SK-N-SH treated with all-trans-retinoic acid at 6 μM for 48 hours (cell line): Measurements from ENCODE around the gene QSOX1.

ENCODE experiments used
- ATAC-seq: fragments of 200-7000 bp; cut with Tn5 transposase; 3 replicates; pipeline ENCODE4 v1.9.1; 2020; ENCODE audit warnings: mild to moderate bottlenecking, moderate library complexity
- ARNTL ChIP-seq: fragments of 450-650 bp; formaldehyde crosslinking; IDR thresholded peaks from 2 replicates; pipeline ENCODE4 v1.5.0; 2020; ENCODE audit warnings: low read depth, mild to moderate bottlenecking, moderate library complexity, borderline replicate concordance
- BACH2 ChIP-seq: fragments of 250-450 bp; sonication (Bioruptor Pico); IDR thresholded peaks from 2 replicates; pipeline ENCODE4 v1.9.0; 2021; ENCODE audit warnings: mild to moderate bottlenecking, borderline replicate concordance
- CREB5 ChIP-seq: fragments of 250-450 bp; sonication (Bioruptor Pico); IDR thresholded peaks from 2 replicates; pipeline ENCODE4 v1.5.1; 2020; ENCODE audit warnings: low read depth, mild to moderate bottlenecking, moderate library complexity
- CSDC2 ChIP-seq: fragments of 250-450 bp; sonication (Bioruptor Pico); IDR thresholded peaks from 2 replicates; pipeline ENCODE4 v1.5.0; 2020; ENCODE audit warnings: mild to moderate bottlenecking, moderate library complexity
- CSRNP3 ChIP-seq: fragments of 250-450 bp; sonication (Bioruptor Pico); IDR thresholded peaks from 2 replicates; pipeline ENCODE4 v1.5.1; 2021; ENCODE audit warnings: mild to moderate bottlenecking, moderate library complexity
- GLIS3 ChIP-seq: fragments of 250-450 bp; sonication (Bioruptor Pico); IDR thresholded peaks from 2 replicates; pipeline ENCODE4 v1.5.0; 2020; ENCODE audit warnings: mild to moderate bottlenecking, moderate library complexity
- ISL1 ChIP-seq: fragments of 250-450 bp; sonication (Bioruptor Pico); IDR thresholded peaks from 2 replicates; pipeline ENCODE4 v2.1.2; 2022; ENCODE audit warnings: mild to moderate bottlenecking, moderate library complexity
- OSR1 ChIP-seq: fragments of 250-450 bp; sonication (Bioruptor Pico); IDR thresholded peaks from 2 replicates; pipeline ENCODE4 v1.8.0; 2022; ENCODE audit warnings: moderate library complexity, mild to moderate bottlenecking, inconsistent platforms
- PATZ1 ChIP-seq: fragments of 250-450 bp; sonication (Bioruptor Pico); IDR thresholded peaks from 2 replicates; pipeline ENCODE4 v1.8.0; 2020; ENCODE audit warnings: mild to moderate bottlenecking, moderate library complexity, borderline replicate concordance
- PPARA ChIP-seq: fragments of 250-450 bp; sonication (Bioruptor Pico); IDR thresholded peaks from 2 replicates; pipeline ENCODE4 v1.5.0; 2020; ENCODE audit warnings: mild to moderate bottlenecking, borderline replicate concordance
- RARB ChIP-seq: fragments of 250-450 bp; sonication (Bioruptor Pico); IDR thresholded peaks from 2 replicates; pipeline ENCODE4 v1.8.0; 2021; ENCODE audit warnings: mild to moderate bottlenecking, moderate library complexity
- SNAI2 ChIP-seq: fragments of 250-450 bp; sonication (Bioruptor Pico); IDR thresholded peaks from 2 replicates; pipeline ENCODE4 v1.5.0; 2020; ENCODE audit warnings: mild to moderate bottlenecking, moderate library complexity
- TOX ChIP-seq: fragments of 250-450 bp; sonication (Bioruptor Pico); IDR thresholded peaks from 2 replicates; pipeline ENCODE4 v1.8.0; 2021; ENCODE audit warnings: mild to moderate bottlenecking, moderate library complexity, borderline replicate concordance
- TSHZ2 ChIP-seq: fragments of 250-450 bp; sonication (Bioruptor Pico); IDR thresholded peaks from 2 replicates; pipeline ENCODE4 v1.5.0; 2020; ENCODE audit warnings: mild to moderate bottlenecking, moderate library complexity
- ZC3H10 ChIP-seq: fragments of 250-450 bp; sonication (Bioruptor Pico); IDR thresholded peaks from 2 replicates; pipeline ENCODE4 v1.5.1; 2021; ENCODE audit warnings: mild to moderate bottlenecking, moderate library complexity
- ZFP3 ChIP-seq: fragments of 250-450 bp; sonication (Bioruptor Pico); IDR thresholded peaks from 2 replicates; pipeline ENCODE4 v1.5.0; 2020; ENCODE audit warnings: mild to moderate bottlenecking, moderate library complexity
- ZFP30 ChIP-seq: fragments of 450-650 bp; formaldehyde crosslinking; IDR thresholded peaks from 2 replicates; pipeline ENCODE4 v1.5.0; 2022; ENCODE audit warnings: mild to moderate bottlenecking, moderate library complexity
- ZNF565 ChIP-seq: fragments of 450-650 bp; formaldehyde crosslinking; conservative IDR thresholded peaks from 2 replicates; pipeline ENCODE4 v1.5.0; 2020; ENCODE audit warnings: low read depth, mild to moderate bottlenecking, moderate library complexity
- ZNF70 ChIP-seq: fragments of 450-650 bp; formaldehyde crosslinking; IDR thresholded peaks from 2 replicates; pipeline ENCODE4 v1.5.0; 2020; ENCODE audit warnings: mild to moderate bottlenecking, moderate library complexity
- ZNF8 ChIP-seq: fragments of 450-650 bp; formaldehyde crosslinking; IDR thresholded peaks from 2 replicates; pipeline ENCODE4 v1.5.0; 2020; ENCODE audit warnings: mild to moderate bottlenecking, moderate library complexity

QSOX1 gene

GRCh38 chr1:180114396-180114945, 40.2 kb upstream of the QSOX1 start:
- ATAC-seq: no peak
- TF ChIP-seq SNAI2 (CRISPR knock-in tag): no peak
- TF ChIP-seq CSDC2 (CRISPR knock-in tag): no peak
- no peak for TF ChIP-seq PPARA
- TF ChIP-seq CSRNP3 (CRISPR knock-in tag): no peak
- TF ChIP-seq GLIS3: no peak
- TF ChIP-seq ISL1: no peak
- no peak for TF ChIP-seq ZFP30 (CRISPR knock-in tag)

GRCh38 chr1:180116964-180117763, 37.5 kb upstream of the QSOX1 start:
- TF ChIP-seq SNAI2 (CRISPR knock-in tag) (no peak), PATZ1 (CRISPR knock-in tag) (no peak), ZFP3 (CRISPR knock-in tag) (no peak), CSDC2 (CRISPR knock-in tag) (no peak), ZNF8 (no peak)
- peak; percentile 38 for ATAC-seq

- ATAC-seq: peak; percentile 63
- TF ChIP-seq ZFP3 (CRISPR knock-in tag) (no peak), BACH2 (CRISPR knock-in tag) (no peak), OSR1 (no peak), GLIS3 (no peak), ZFP30 (CRISPR knock-in tag) (no peak), TOX (no peak), ZC3H10 (no peak), SNAI2 (CRISPR knock-in tag) (no peak), PATZ1 (CRISPR knock-in tag) (no peak), ARNTL (CRISPR knock-in tag) (no peak), ZNF8 (no peak), TSHZ2 (CRISPR knock-in tag) (no peak), CREB5 (CRISPR knock-in tag) (no peak), RARB (CRISPR knock-in tag) (no peak), ZNF565 (CRISPR knock-in tag) (no peak), ZNF70 (no peak), PPARA (no peak), ISL1 (no peak)
These were observed 36.9 kb upstream of the QSOX1 start for GRCh38 chr1:180117764-180118116.
